HEK293 (cell line): ENCODE data around the gene C18orf32.

Experiments used
- CTCF ChIA-PET: fragments of 350-600 bp; formaldehyde crosslinking; extraction: SDS; loops from one replicate; lab custom pipeline; 2021; ENCODE audit warnings: antibody characterized with exemption; lab: Yijun Ruan, JAX
- POLR2A ChIA-PET: fragments of 300-600 bp; formaldehyde crosslinking; extraction: SDS; loops from one replicate; lab custom pipeline; 2020; ENCODE audit warnings: antibody characterized with exemption, inconsistent platforms; lab: Yijun Ruan, JAX
- H3K27ac ChIP-seq: fragments of 200-500 bp; sonication (Bioruptor generic); 2 replicates; pipeline ENCODE4 v1.5.1; 2014; ENCODE audit warnings: low read depth, low read length, control low read depth, inconsistent platforms; ENCODE audit errors: extremely low read depth
- H3K36me3 ChIP-seq, 2 experiments: fragments of 200-500 bp in 1 of 2; sonication (Bioruptor generic) in 1 of 2; 1 replicate in 1 of 2; 2 replicates in 1 of 2; pipeline ENCODE4 v1.5.1; 2014 to 2017; ENCODE audit warnings: inconsistent platforms in 2 of 2, low read length in 2 of 2; ENCODE audit not compliant: control insufficient read depth in 2 of 2, insufficient read depth in 1 of 2
- H3K4me1 ChIP-seq: fragments of 200-500 bp; sonication (Bioruptor generic); 2 replicates; pipeline ENCODE4 v1.5.1; 2014; ENCODE audit warnings: mild to moderate bottlenecking, low read length, inconsistent platforms; ENCODE audit not compliant: control insufficient read depth, insufficient read depth
- H3K4me3 ChIP-seq: 2 replicates; pipeline ENCODE4 v1.5.1; 2011; ENCODE audit warnings: low read depth, mild to moderate bottlenecking, control low read depth, low read length, moderate library complexity
- H3K9me3 ChIP-seq: fragments of 200-500 bp; sonication (Bioruptor generic); 2 replicates; pipeline ENCODE4 v1.5.1; 2014; ENCODE audit warnings: low read depth, low read length, inconsistent platforms; ENCODE audit not compliant: control insufficient read depth, insufficient read depth
- GLIS1 ChIP-seq: fragments of 450-650 bp; formaldehyde crosslinking; IDR thresholded peaks from 2 replicates; pipeline ENCODE4 v1.5.1; 2016; ENCODE audit warnings: missing biosample characterization, missing genetic modification characterization
- IKZF3 ChIP-seq: fragments of 450-650 bp; IDR thresholded peaks from 2 replicates; pipeline ENCODE4 v1.5.0; 2018; ENCODE audit warnings: missing biosample characterization, mild to moderate bottlenecking, missing genetic modification characterization, moderate library complexity
- SP7 ChIP-seq: fragments of 450-650 bp; formaldehyde crosslinking; IDR thresholded peaks from 2 replicates; pipeline ENCODE4 v1.5.1; 2016; ENCODE audit warnings: missing biosample characterization, missing genetic modification characterization
- YY1 ChIP-seq: fragments of 450-650 bp; formaldehyde crosslinking; IDR thresholded peaks from 2 replicates; pipeline ENCODE4 v1.5.1; 2018; ENCODE audit warnings: missing biosample characterization, missing genetic modification characterization
- ZBTB48 ChIP-seq: fragments of 450-650 bp; formaldehyde crosslinking; IDR thresholded peaks from 2 replicates; pipeline ENCODE4 v1.5.1; 2016; ENCODE audit warnings: missing biosample characterization, missing genetic modification characterization
- ZFP37 ChIP-seq: fragments of 450-650 bp; formaldehyde crosslinking; IDR thresholded peaks from 2 replicates; pipeline ENCODE4 v1.5.1; 2016; ENCODE audit warnings: missing biosample characterization, missing genetic modification characterization
- ZIC2 ChIP-seq: fragments of 450-650 bp; formaldehyde crosslinking; IDR thresholded peaks from 2 replicates; pipeline ENCODE4 v1.5.1; 2016; ENCODE audit warnings: missing biosample characterization, missing genetic modification characterization
- ZNF311 ChIP-seq: fragments of 450-650 bp; formaldehyde crosslinking; IDR thresholded peaks from 2 replicates; pipeline ENCODE4 v1.5.1; 2017; ENCODE audit warnings: missing biosample characterization, missing genetic modification characterization, borderline replicate concordance
- ZNF423 ChIP-seq: fragments of 450-650 bp; formaldehyde crosslinking; IDR thresholded peaks from 2 replicates; pipeline ENCODE4 v1.5.1; 2016; ENCODE audit warnings: missing biosample characterization, missing genetic modification characterization
- ZNF501 ChIP-seq: fragments of 450-650 bp; formaldehyde crosslinking; IDR thresholded peaks from 2 replicates; pipeline ENCODE4 v1.5.1; 2016; ENCODE audit warnings: missing biosample characterization, missing genetic modification characterization
- ZNF510 ChIP-seq: fragments of 450-650 bp; formaldehyde crosslinking; IDR thresholded peaks from 2 replicates; pipeline ENCODE4 v1.5.1; 2018; ENCODE audit warnings: mild to moderate bottlenecking, missing genetic modification characterization, missing biosample characterization; ENCODE audit not compliant: insufficient replicate concordance
- ZNF544 ChIP-seq: fragments of 450-650 bp; formaldehyde crosslinking; IDR thresholded peaks from 2 replicates; pipeline ENCODE4 v1.5.0; 2017; ENCODE audit warnings: missing biosample characterization, missing genetic modification characterization
- ZNF654 ChIP-seq: fragments of 450-650 bp; formaldehyde crosslinking; IDR thresholded peaks from 2 replicates; pipeline ENCODE4 v1.5.1; 2016; ENCODE audit warnings: low read depth, missing biosample characterization, missing genetic modification characterization
- ZNF776 ChIP-seq: fragments of 450-650 bp; formaldehyde crosslinking; IDR thresholded peaks from 2 replicates; pipeline ENCODE4 v1.5.0; 2017; ENCODE audit warnings: missing biosample characterization, missing genetic modification characterization, borderline replicate concordance
- ZNF792 ChIP-seq: fragments of 450-650 bp; formaldehyde crosslinking; IDR thresholded peaks from 2 replicates; pipeline ENCODE4 v1.5.1; 2016; ENCODE audit warnings: missing biosample characterization, missing genetic modification characterization
- ZSCAN30 ChIP-seq: fragments of 450-650 bp; IDR thresholded peaks from 2 replicates; pipeline ENCODE4 v1.5.1; 2018; ENCODE audit warnings: missing biosample characterization, mild to moderate bottlenecking, missing genetic modification characterization, moderate library complexity
- ZXDB ChIP-seq: fragments of 450-650 bp; formaldehyde crosslinking; IDR thresholded peaks from 2 replicates; pipeline ENCODE4 v1.5.1; 2016; ENCODE audit warnings: missing biosample characterization, missing genetic modification characterization
- TF ChIP-seq, protein P1 (sequence below): fragments of 450-650 bp; formaldehyde crosslinking; IDR thresholded peaks from 2 replicates; pipeline ENCODE4 v1.5.1; 2016; ENCODE audit warnings: missing biosample characterization, missing genetic modification characterization
- TF ChIP-seq, protein P2 (sequence below): fragments of 450-650 bp; formaldehyde crosslinking; IDR thresholded peaks from 2 replicates; pipeline ENCODE4 v1.5.1; 2016; ENCODE audit warnings: missing biosample characterization, missing genetic modification characterization
- TF ChIP-seq, protein P3 (sequence below): fragments of 450-650 bp; formaldehyde crosslinking; IDR thresholded peaks from 2 replicates; pipeline ENCODE4 v1.5.1; 2016; ENCODE audit warnings: missing biosample characterization, missing genetic modification characterization
- TF ChIP-seq, protein P4 (sequence below): fragments of 450-650 bp; formaldehyde crosslinking; IDR thresholded peaks from 2 replicates; pipeline ENCODE4 v1.5.1; 2017; ENCODE audit warnings: missing biosample characterization, mild to moderate bottlenecking, missing genetic modification characterization, moderate library complexity
- TF ChIP-seq, protein P5 (sequence below): fragments of 450-650 bp; formaldehyde crosslinking; IDR thresholded peaks from 2 replicates; pipeline ENCODE4 v1.5.1; 2016; ENCODE audit warnings: missing biosample characterization, missing genetic modification characterization

The C18orf32 gene

DNA sequence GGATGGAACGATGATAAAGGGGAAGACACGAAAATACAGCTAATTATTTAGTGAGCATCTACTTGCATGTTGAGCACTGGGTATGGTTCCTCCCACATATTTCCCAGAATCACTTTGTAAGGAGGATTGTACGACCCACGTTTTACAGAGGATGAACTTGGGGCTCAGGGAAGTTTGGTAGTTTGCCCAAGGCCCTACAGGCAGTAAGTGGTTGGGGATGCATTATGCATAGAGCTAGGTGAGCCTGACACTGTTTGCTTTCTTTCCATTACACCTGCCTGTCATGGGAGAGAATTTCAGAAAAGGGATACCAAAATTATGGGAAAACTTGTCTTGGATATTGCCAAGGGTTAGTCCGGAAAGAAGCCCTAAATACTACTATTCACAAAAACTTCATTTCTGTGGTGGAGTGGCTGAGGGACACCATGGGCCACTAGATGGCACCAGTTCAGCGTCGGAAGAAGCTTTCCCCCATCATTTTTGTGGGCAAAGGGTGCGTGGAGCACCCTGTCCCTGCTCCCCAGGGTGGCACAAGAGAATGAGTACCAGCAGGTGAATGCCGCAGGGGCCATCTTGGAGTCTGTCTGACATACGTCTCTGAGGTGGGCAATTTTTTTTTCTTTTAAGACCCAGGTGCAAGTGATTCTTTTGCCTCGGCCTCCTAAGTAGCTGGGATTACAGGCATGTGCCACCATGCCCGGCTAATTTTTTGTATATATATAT lies 23.5 kb upstream of the C18orf32 start:
- TF ChIP-seq, protein P1, sequence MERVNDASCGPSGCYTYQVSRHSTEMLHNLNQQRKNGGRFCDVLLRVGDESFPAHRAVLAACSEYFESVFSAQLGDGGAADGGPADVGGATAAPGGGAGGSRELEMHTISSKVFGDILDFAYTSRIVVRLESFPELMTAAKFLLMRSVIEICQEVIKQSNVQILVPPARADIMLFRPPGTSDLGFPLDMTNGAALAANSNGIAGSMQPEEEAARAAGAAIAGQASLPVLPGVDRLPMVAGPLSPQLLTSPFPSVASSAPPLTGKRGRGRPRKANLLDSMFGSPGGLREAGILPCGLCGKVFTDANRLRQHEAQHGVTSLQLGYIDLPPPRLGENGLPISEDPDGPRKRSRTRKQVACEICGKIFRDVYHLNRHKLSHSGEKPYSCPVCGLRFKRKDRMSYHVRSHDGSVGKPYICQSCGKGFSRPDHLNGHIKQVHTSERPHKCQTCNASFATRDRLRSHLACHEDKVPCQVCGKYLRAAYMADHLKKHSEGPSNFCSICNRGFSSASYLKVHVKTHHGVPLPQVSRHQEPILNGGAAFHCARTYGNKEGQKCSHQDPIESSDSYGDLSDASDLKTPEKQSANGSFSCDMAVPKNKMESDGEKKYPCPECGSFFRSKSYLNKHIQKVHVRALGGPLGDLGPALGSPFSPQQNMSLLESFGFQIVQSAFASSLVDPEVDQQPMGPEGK (tag by site-specific recombination) = peak; percentile 42; the same call in 1 of the 2 replicates
- TF ChIP-seq ZSCAN30 = peak; percentile 72
- no peak for TF ChIP-seq ZNF776
- no peak for TF ChIP-seq ZNF792 (tag by site-specific recombination)
- TF ChIP-seq ZFP37 (tag by site-specific recombination) = peak; percentile 51; the same call in 1 of the 2 replicates
- TF ChIP-seq, protein P2, sequence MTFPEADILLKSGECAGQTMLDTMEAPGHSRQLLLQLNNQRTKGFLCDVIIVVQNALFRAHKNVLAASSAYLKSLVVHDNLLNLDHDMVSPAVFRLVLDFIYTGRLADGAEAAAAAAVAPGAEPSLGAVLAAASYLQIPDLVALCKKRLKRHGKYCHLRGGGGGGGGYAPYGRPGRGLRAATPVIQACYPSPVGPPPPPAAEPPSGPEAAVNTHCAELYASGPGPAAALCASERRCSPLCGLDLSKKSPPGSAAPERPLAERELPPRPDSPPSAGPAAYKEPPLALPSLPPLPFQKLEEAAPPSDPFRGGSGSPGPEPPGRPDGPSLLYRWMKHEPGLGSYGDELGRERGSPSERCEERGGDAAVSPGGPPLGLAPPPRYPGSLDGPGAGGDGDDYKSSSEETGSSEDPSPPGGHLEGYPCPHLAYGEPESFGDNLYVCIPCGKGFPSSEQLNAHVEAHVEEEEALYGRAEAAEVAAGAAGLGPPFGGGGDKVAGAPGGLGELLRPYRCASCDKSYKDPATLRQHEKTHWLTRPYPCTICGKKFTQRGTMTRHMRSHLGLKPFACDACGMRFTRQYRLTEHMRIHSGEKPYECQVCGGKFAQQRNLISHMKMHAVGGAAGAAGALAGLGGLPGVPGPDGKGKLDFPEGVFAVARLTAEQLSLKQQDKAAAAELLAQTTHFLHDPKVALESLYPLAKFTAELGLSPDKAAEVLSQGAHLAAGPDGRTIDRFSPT = peak; percentile 75
- peak; percentile 39; the same call in 1 of the 2 replicates for TF ChIP-seq ZBTB48 (tag by site-specific recombination)
- no peak for TF ChIP-seq ZNF510 (tag by site-specific recombination)
- no peak for TF ChIP-seq ZNF544 (tag by site-specific recombination)
- peak; percentile 60; the same call in 1 of the 2 replicates for TF ChIP-seq ZNF501 (tag by site-specific recombination)
- TF ChIP-seq ZNF423 = peak; percentile 97
- TF ChIP-seq, protein P3, sequence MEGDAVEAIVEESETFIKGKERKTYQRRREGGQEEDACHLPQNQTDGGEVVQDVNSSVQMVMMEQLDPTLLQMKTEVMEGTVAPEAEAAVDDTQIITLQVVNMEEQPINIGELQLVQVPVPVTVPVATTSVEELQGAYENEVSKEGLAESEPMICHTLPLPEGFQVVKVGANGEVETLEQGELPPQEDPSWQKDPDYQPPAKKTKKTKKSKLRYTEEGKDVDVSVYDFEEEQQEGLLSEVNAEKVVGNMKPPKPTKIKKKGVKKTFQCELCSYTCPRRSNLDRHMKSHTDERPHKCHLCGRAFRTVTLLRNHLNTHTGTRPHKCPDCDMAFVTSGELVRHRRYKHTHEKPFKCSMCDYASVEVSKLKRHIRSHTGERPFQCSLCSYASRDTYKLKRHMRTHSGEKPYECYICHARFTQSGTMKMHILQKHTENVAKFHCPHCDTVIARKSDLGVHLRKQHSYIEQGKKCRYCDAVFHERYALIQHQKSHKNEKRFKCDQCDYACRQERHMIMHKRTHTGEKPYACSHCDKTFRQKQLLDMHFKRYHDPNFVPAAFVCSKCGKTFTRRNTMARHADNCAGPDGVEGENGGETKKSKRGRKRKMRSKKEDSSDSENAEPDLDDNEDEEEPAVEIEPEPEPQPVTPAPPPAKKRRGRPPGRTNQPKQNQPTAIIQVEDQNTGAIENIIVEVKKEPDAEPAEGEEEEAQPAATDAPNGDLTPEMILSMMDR (tag by site-specific recombination) = peak; percentile 86
- no peak for TF ChIP-seq ZXDB (tag by site-specific recombination)
- peak; percentile 96 for TF ChIP-seq ZNF654 (tag by site-specific recombination)
- TF ChIP-seq, protein P4, sequence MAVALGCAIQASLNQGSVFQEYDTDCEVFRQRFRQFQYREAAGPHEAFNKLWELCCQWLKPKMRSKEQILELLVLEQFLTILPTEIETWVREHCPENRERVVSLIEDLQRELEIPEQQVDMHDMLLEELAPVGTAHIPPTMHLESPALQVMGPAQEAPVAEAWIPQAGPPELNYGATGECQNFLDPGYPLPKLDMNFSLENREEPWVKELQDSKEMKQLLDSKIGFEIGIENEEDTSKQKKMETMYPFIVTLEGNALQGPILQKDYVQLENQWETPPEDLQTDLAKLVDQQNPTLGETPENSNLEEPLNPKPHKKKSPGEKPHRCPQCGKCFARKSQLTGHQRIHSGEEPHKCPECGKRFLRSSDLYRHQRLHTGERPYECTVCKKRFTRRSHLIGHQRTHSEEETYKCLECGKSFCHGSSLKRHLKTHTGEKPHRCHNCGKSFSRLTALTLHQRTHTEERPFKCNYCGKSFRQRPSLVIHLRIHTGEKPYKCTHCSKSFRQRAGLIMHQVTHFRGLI (tag by site-specific recombination) = no peak
- TF ChIP-seq SP7 (tag by site-specific recombination) = 0 out of 2 replicates have a peak, but pooled peaks have one; percentile 36
- peak; percentile 54; the same call in 1 of the 2 replicates for TF ChIP-seq YY1
- TF ChIP-seq ZIC2 (tag by site-specific recombination) = 0 out of 2 replicates have a peak, but pooled peaks have one; percentile 27
- peak; percentile 20; the same call in 1 of the 2 replicates for TF ChIP-seq IKZF3 (tag by site-specific recombination)
- no peak for TF ChIP-seq ZNF311 (tag by site-specific recombination)
- TF ChIP-seq, protein P5, sequence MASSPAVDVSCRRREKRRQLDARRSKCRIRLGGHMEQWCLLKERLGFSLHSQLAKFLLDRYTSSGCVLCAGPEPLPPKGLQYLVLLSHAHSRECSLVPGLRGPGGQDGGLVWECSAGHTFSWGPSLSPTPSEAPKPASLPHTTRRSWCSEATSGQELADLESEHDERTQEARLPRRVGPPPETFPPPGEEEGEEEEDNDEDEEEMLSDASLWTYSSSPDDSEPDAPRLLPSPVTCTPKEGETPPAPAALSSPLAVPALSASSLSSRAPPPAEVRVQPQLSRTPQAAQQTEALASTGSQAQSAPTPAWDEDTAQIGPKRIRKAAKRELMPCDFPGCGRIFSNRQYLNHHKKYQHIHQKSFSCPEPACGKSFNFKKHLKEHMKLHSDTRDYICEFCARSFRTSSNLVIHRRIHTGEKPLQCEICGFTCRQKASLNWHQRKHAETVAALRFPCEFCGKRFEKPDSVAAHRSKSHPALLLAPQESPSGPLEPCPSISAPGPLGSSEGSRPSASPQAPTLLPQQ (tag by site-specific recombination) = peak; percentile 35; the same call in 1 of the 2 replicates
- TF ChIP-seq GLIS1 = 0 out of 2 replicates have a peak, but pooled peaks have one; percentile 19
- Histone ChIP-seq H3K9me3 (no peaks in the 10 kb centered on the region), H3K27ac (no peak overlapping the region), H3K36me3 (no peaks in the 10 kb centered on the region), H3K4me1 (no peaks in the 10 kb centered on the region), H3K4me3 (no peak overlapping the region)
- POLR2A ChIA-PET = no interaction called here
- CTCF ChIA-PET = interaction anchor here (0.5 to 6.7 kb wide), 52 partner anchors 8 to 917 kb away, joined by 3 to 169 read pairs (median 4); partner anchors contain the start of gene MYO5B
